TTC549 (cell line): ENCODE results near the gene CYP3A5.
"Not testable (repeated sequence)": the region's sequence is repeated elsewhere in the genome, so short reads cannot be mapped to it uniquely, and the experiment has no call there.

Experiments used
- FAIRE-seq: peaks from 2 replicates; lab custom pipeline; 2012; peaks lifted over from hg19 to GRCh38; lab: Jason Lieb, UNC

Gene CYP3A5

DNA sequence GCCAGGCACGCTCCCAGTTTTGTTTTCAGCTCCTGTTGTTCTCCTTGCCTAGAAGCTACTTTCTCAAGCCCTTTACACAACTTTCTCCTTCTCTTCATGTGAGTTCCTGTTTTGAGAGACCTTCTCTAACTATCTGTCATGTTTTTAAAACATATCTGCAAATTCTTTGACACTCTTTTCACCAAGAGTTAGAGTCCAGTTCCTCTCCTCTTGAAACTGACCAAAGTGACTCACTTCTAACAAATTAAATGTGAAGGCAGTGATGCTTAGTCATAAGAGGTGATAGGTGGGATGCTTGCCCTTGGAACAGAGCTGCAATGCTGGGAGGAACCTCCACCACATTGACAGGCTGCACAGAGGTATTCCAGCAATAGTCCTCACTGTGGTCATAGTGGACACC, 37.8 kb downstream of the CYP3A5 start:
- no peak for FAIRE-seq

GRCh38 chr7:99639267-99639666, 40.5 kb downstream of the CYP3A5 start:
- FAIRE-seq, result no peak

DNA sequence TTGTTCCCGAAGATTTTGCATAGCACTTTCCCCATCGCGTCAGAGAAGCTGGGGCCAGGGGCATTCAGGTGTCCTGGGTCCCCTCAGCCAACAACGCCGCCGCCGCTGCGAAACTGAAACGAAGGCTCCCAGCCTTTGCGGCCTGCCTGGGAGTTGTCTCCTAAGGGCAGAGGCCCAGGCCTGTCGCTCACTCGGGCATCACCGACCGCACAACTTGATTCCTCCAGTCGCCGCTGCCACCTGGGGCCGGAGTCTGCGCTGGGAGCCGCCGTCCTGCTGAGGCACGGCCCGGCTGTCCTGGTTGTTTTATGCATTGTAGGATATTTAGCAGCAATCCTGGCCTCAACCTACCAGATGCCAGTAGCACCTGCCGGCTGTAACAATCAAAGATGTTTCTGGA, 41.1 kb downstream of the CYP3A5 start:
- no peak for FAIRE-seq

GRCh38 chr7:99637414-99637813, 42.4 kb downstream of the CYP3A5 start:
- not testable (repeated sequence) for FAIRE-seq

DNA sequence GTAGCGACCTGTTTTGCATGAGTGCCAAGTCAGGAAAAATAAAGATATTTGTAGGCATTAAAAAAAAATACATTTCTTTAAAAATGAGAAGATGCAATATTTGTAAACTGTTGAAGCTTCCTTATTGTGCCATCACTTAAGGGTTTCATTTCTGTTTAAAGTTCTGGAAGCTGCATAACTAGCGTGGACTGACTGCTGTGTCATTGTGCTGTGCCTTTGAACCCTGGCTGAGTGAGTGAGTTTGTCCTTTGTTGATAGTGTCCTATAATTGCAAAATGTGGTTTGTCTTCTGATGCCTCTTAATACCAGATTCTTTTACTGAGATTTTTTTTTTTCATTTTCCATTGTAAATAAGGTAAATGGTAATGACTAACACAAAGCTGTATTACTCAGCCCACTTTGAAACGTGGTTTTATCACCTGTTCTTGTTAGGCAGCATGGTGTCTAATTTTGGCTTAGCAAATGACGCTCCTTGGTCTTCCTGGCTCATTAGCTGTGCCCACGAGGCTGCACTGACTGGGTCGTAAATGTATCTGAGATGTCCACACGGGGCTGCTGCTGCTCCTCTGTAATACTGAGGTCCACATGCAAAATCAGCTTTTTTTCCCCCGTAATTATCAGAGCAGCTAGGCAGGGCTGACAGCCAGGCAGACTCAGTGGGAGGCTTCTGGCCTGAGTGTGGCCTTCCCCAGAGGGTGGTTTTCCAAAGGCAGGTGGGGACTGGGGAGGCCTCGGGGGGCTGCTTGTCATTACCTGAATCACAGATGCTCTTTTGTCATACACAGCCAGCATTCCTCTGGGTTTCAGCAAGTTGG, 48.3 kb downstream of the CYP3A5 start:
- FAIRE-seq, result no peak

DNA sequence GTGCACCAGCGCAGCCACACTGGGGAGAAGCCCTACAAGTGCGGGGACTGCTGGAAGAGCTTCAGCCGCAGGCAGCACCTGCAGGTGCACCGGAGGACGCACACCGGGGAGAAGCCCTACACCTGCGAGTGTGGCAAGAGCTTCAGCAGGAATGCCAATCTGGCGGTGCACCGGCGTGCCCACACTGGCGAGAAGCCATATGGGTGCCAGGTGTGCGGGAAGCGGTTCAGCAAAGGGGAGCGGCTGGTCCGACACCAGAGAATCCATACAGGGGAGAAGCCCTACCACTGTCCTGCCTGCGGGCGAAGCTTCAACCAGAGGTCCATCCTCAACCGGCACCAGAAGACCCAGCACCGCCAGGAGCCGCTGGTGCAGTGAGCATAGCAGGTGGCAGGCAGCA, 50.2 kb downstream of the CYP3A5 start:
- FAIRE-seq, result no peak

DNA sequence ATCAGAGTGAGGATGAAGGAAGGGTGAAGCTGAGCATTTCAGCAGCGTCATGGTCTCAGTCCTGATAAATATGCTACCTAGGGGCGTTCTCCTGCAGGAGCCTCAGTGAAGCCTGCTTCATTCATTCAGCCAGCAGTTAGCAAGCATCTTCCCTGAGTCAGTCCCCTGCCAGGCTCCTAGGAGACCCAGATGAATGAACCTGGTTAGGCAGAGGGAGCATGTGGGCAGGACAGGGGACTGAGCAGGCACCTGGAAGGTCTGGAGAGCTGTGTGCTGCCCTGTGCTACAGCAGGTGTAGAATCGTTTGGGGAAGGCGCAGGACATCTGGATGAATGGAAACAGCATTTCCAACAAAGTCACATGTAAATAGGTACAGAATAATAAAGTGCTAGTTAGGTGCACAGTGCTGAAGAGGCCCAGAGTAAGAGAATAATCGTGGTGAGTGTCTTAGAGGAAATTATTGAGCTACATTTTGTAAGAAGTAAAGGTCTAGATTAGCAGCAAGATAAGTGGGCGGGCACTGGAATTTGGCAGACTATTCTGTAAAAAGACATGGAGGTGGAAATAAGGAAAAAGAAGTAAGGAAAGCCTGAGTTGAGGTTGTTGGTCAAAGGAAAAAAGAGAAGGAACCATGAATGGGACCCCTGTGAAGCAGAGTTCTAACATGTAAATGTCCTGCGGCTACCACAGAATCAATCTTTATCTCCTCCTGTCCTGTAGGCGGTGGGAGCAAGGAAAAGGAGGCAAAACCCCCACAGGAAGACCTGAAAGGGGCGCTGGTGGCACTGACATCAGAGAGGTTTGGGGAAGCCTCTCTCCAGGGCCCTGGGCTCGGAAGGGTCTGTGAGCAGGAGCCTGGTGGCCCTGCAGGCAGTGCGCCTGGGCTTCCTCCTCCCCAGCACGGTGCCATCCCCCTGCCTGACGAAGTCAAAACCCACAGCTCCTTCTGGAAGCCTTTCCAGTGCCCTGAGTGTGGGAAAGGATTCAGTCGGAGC, 51.0 kb downstream of the CYP3A5 start:
- no peak for FAIRE-seq

GRCh38 chr7:99627513-99627912, 52.3 kb downstream of the CYP3A5 start:
- no peak for FAIRE-seq

DNA sequence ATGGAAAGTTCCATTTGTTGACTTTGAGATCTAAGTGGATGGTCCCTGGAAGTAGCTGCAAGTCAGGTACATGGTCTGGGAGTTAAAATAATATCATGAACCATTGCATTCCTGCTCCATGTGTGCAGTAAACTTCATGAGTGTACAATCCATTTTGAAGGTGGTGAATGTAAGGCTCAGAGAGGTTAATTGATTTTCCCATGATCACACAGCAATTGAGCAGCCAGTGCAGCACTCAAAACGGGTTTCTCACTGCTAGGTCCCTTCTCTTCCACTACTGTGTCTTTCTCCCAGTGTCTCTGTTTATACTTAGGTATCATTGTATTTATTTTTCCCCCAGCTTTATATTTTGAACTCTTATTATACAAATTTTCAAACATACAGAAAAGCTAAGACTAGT, 53.1 kb downstream of the CYP3A5 start:
- no peak for FAIRE-seq

- FAIRE-seq, result no peak
Observed at GRCh38 chr7:99625961-99626360, 53.8 kb downstream of the CYP3A5 start.

DNA sequence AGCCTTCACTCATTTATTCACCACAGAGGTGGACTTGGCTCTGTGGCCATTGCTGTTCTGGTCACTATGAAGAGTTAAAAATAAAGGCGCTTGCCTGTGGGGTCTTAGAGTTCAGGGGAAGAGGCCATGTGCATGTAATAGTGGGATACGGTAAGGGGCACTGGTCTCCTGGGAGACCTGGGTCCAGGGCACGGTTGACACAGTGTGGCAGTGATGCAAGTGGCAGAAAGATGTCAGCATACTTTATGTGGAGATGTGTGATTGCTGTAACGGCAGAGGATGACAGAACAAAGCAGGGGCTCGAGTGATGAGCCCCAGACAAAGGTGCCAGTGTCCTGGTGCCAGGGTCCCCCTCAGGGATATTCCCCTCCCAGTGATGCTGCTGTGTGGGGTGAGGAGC, 54.5 kb downstream of the CYP3A5 start:
- FAIRE-seq, result no peak

DNA sequence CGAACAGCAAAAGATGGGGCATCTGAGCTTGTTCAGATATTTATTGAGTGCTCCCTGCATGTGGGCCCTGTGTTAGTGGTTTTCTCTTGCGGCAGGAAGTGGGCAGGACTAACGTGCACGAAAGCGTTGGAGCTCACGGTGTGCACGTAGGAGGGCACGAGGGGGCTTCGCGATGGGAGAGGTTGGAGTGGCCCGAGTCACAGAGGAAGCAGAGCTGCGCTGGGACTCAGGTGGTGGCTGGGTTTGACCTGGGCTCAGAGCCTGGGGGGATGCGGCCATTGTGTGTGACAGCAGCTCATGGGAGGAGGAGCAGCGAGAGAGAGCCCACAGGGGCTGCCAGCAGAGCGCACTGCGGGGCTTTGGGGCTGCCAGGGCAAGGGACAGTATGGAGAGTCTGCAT, 55.3 kb downstream of the CYP3A5 start:
- no peak for FAIRE-seq

DNA sequence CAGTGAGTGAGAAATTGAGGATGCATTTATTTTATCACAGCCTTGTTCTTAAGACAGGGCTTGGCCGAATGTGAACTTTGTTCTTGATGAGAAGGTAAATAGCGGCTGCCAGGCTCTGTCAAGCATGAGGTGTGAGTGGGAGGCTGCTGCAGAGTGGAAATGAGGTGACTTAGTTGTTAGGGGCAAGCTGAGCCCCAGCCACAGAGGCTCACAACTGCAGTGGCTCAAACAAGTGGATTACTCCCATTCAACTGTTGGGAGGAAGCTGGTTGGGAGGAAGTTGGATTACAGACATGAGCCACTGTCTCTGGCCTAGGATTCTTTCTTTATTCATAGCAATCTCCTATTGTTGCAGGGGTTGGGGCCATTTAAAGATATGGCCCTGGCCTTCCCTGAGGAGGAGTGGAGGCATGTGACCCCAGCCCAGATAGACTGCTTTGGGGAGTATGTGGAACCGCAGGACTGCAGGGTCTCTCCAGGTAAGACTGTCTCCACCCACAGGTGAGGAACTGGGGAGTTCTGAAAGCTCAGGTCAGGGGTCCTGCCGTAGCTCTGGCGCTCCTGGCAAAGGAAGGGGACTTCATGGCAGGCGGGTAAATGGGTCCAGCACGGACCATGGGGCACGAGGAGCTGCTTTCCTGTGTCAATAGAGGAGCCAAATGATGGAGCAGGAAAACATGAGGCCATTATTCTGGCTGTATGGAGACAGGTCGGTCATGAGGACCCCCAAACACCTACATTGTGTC, 55.9 kb downstream of the CYP3A5 start:
- FAIRE-seq, result no peak

GRCh38 chr7:99623091-99623693, 56.6 kb downstream of the CYP3A5 start:
- FAIRE-seq, result no peak

GRCh38 chr7:99622596-99622995, 57.2 kb downstream of the CYP3A5 start:
- FAIRE-seq, result no peak

DNA sequence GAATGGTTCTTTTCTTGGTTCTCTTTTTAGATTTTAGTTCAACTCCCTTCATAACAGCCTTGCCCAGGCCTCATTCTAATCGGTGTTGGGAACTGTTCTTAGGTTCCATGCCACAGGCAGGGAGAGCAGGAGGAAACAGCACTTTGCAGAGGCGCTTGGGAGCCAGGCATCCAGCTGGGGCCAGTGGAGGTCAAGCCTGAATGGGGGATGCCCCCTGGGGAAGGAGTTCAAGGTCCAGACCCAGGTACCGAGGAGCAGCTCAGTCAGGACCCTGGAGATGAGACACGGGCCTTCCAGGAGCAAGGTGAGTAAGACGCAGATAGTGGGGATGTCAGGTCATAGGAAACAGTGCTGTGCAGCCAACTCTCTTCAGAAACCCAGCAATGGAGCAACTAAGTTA, 58.5 kb downstream of the CYP3A5 start:
- FAIRE-seq, result no peak

DNA sequence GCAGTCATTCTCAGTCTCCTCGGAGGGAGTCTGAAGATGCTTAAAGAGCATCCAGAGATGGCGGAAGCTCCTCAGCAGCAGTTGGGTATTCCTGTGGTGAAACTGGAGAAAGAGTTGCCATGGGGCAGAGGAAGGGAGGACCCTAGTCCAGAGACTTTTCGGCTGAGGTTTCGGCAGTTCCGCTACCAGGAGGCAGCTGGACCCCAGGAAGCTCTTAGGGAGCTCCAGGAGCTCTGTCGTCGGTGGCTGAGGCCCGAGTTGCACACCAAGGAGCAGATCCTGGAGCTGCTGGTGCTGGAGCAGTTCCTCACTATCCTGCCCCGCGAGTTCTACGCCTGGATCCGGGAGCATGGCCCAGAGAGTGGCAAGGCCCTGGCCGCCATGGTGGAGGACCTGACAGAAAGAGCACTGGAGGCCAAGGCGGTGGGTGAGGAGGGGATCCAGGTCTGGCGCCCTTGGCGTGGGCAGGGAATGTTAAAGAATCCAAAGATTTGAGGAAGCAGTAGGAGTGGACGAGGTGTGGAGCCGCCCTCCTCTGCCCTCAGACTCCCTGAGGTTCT, 60.1 kb downstream of the CYP3A5 start:
- FAIRE-seq, result no peak

DNA sequence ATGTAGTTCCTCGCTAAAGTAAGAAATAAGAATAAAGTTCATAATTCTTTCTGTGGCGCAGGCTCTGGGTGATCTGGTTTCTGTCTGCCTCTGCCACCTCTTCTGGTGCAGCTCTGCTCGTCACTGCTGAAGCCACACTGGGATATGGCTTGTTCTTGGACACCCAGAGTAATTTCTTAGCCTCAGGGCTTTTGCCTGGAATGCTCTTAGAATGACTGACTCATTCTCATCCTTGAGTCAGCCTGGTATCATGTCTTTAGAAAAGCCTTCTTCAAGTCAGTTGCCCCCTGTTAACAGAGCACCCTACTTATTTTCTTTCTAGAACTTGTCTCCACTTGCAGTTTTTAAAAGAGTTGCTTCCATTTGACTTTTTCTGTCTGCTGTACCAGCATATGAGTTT, 61.1 kb downstream of the CYP3A5 start:
- FAIRE-seq, result no peak

DNA sequence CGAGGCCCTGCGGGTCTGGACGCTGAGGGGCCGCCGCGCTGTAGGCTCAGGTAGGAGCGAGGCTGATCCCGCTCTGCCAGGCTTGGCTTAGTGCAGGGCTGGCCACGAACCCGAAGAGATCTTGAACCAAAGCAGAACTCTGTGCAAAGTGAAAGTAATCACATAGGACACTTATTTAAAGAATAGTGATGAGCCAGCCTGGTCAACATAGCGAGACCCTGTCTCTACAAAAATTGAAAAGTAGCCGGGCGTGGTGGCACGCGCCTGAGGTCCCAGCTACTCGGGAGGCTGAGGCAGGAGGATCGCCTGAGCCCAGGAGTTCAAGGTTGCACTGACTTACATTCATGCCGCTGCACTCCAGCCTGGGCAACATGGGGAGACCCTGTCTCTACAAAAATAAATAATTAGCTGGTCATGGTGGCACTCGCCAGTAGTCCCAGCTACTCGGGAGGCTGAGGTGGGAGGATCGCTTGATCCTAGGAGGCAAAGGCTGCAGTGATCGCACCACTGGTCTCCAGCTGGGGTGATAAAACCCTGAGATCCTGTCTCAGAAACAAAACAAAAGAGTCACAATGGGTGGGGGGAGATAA, 62.5 kb downstream of the CYP3A5 start:
- FAIRE-seq, result no peak

DNA sequence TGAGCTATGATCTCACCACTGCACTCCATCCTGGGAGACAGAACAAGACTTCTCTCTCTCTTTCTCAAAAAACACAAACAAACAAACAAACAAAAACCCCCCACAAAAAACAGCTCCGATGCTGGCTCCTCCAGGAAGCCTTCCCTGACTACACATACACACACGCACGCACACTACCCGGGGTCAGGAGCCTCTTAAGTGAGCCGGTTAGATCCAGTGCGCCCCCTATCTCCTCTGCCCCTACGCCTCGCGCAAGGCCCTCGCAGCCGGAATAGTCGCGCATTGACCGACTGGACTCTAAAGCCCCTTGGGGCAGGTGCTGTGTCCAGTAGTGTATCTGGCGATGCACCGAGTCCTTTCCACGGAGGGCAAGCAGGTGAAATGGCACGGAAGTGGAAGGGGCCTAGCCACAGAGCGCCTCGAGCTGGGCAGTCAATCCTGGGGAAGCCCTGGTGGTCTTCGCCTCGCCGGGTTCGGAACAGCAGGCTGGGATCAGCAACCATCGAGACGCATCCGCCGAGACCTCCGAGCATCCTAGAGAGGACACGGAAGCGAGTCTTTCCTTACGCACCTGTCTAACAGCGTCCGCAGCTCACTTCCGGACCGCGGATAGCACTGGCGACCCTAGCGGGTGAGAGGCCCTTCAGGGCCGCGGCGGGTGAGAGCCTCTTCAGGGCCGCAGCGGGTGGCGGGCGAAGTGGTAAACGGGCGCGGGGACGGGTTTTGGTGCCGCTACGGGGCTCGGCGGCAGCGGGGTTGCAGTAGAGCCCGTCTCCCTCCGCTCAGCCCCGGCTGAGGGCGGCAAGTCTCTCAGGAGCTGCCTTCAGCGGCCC, 63.2 kb downstream of the CYP3A5 start, which contains the start of gene ZSCAN25:
TSS of gene ZSCAN25 (plus strand) at position 588 of the 833 bp plus-strand sequence. CDS start 2,661 bp downstream, outside the sequence.
- no peak for FAIRE-seq
